GM08714 (cell line): Measurements from ENCODE around the gene LARGE2.

Experiments used
- H3K4me3 ChIP-seq: fragments of 200-500 bp; sonication (Bioruptor generic); 2 replicates; pipeline ENCODE4 v1.5.1; 2014; ENCODE audit warnings: mild to moderate bottlenecking, low read length, inconsistent platforms
- ZNF274 ChIP-seq: IDR thresholded peaks from 2 replicates; pipeline ENCODE4 v1.6.1; 2012; ENCODE audit warnings: mild to moderate bottlenecking, low read depth, low read length

The LARGE2 gene

GRCh38 chr11:45935349-45936064 is 13.1 kb downstream of the LARGE2 start:
- no peak for TF ChIP-seq ZNF274
- no peak overlapping the region for H3K4me3 ChIP-seq

DNA sequence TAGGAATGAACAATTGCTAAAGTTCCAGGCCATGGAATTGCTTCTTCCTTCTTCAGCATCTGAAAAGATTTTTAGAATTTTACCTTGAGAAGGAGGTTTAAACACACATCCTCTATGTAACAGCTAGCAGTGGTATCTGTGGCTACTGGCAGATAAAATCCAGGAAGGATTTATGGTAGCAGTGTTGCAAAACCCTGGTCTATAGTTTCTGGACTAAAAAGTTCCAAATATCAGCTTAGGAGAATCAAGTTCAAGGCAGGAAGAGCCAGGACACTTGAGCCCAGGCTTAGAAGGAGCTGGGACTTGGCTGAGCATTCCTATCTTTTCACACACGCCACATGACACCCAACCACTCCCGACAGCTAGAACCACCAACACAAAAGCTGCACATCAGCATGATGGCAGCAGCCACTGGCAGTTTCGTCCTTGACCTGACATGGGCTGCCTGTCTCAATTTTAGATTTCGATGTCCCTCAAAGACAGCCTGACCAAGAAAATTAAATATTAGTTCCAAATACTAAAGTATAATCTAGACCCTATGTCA is 14.1 kb downstream of the LARGE2 start:
- TF ChIP-seq ZNF274 = no peak
- H3K4me3 ChIP-seq = no peak overlapping the region

GRCh38 chr11:45937916-45938315 is 15.5 kb downstream of the LARGE2 start:
- TF ChIP-seq ZNF274 = no peak
- no peak overlapping the region for H3K4me3 ChIP-seq

GRCh38 chr11:45939836-45940235 is 17.4 kb downstream of the LARGE2 start:
- H3K4me3 ChIP-seq = no peak overlapping the region
- no peak for TF ChIP-seq ZNF274

DNA sequence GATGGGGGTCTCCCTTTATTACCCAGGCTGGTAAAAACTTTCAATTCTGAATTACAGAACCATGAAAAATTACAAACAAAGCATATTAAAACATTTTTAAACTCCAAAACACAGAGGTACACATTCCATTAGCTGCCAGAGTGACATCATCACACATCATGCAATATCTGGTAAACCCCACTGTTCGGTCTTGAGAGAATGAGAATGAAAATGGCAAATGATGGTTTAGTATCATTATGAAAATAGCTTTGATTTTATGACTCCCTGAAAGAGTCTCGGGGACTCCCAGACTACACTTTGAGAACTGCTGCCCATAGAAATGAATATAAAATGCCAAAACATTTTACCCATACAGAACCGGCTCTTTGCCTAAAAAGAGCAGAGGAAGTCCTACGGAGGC is 18.8 kb downstream of the LARGE2 start:
- no peak overlapping the region for H3K4me3 ChIP-seq
- no peak for TF ChIP-seq ZNF274

- no peak for TF ChIP-seq ZNF274
- H3K4me3 ChIP-seq = no peak overlapping the region
Measured at GRCh38 chr11:45942381-45942780, 19.9 kb downstream of the LARGE2 start.

DNA sequence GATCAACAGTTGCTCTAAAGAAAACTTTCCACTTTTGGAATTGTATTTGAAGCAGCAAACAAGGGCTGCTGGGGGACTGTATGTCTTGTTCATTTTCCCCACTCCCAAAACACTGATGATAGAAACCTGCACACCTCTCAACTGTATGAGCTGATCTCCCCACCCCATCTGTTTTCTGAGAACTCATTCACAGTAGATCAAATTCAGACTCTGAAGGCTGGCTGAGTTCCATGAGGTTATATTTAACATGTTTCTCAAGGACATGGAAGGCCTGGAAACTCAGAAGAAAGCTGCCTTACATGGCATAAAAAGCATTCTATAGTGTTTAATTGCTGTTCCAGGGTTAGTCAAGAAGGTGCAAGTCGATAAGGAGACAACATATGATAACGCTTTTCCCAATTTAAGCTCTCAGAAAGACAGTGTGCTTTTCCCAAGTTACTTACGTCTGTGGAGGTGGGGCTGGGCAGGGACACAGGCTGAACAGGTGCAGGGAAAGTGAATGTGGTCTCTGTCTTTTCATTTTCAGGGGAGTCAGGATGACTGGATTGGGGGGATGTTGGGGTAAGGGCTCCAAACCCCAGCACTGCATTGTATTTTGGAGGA is 23.0 kb downstream of the LARGE2 start:
- no peak overlapping the region for H3K4me3 ChIP-seq
- no peak for TF ChIP-seq ZNF274

- no peak for TF ChIP-seq ZNF274
- H3K4me3 ChIP-seq = no peak overlapping the region
Measured at GRCh38 chr11:45947885-45948284, 25.4 kb downstream of the LARGE2 start.

DNA sequence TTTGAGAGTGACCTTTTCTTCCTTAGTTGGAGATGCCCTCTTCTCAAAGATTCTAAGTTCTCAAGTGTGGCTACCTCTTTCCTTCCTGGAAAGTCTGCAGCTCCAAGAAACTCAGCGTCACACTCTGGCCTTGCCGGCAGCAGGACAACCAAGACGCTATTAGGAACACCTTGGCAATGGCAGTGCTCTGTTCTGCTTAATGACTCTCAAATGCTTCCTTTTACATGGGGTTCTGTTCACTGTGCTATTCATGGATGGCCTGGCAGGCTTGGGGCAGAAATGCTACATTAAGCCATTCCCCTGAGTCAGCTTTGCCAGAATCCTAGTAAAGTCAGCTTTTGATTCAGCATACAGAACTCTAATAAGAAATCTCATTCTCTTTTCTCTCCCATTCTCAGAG is 25.9 kb downstream of the LARGE2 start:
- no peak for TF ChIP-seq ZNF274
- H3K4me3 ChIP-seq = no peak overlapping the region

DNA sequence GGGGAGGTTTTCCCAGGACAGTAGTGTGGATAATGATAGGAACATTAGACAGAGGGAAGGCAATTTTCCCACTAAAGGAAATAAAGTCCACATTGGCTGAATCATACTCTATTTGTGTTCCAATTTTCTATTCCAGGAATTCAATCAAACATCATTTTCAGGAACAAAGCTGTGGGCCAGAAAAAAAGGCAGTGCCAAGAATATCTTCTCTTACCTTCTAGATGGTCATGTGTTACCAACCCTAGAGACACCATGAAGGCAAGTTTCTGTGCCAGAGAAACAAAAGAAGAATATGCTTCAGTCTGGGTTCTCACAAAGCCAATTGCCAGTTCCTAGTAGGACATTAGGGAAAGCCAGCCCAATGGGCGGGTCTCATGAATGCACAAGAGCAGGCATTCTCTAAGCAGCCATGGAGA is 27.5 kb downstream of the LARGE2 start:
- H3K4me3 ChIP-seq = no peak overlapping the region
- TF ChIP-seq ZNF274 = no peak

GRCh38 chr11:45959851-45960250 is 37.4 kb downstream of the LARGE2 start:
- no peak for TF ChIP-seq ZNF274
- no peak overlapping the region for H3K4me3 ChIP-seq

DNA sequence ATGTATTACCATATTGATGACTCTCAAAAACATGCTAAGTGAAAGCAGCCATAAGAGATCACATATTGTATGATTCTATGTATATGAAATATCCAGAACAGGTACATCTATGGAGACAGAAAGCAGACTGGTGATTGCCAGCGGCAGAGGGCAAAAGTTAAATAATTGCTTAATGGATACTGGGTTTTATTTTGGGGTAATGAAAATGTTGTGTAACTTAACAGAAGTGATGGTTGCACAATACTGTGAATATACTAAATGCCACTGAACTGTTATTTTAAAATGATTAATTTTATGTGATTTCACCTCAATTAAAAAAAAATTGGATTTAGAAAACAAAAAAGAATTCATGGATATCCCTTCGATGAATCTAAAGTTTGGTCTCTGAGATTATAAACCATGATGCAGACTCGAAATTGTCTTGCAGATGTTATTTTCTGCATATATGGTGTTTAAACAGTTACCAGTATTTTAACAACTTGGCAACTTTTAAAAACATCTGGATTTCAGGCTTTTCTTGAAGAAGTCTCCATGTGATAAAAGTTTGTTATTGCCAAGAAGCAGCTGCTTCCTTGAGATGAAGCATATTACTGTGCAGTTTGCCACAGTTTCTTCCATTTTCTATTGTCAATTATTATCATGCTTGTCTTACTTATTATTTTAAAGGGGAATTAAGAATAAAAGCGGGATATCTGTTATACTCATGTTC is 38.1 kb downstream of the LARGE2 start:
- H3K4me3 ChIP-seq = no peak overlapping the region
- no peak for TF ChIP-seq ZNF274

DNA sequence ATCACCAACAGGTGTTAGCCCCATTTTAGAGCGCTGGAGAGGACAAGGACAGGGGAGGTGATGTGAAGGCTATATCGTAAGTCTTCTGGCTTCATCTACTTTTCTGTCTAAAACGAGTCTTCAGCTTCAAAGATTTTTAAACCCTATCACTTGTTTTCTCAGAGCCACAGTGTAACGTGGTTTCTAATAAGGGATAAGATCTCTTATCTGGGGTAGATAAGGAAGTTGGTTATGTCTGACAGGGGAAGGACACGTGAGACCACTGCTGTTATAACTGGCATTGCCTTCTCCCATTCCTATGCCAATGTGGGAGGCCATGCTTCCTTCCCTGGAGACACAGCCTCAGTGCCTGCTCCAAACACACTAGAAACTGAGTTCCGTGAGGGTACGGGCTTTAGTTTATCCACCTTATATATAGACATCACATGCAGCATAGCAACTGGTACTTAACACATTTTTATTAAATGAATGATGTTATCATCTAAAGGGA is 39.3 kb downstream of the LARGE2 start:
- no peak overlapping the region for H3K4me3 ChIP-seq
- no peak for TF ChIP-seq ZNF274

DNA sequence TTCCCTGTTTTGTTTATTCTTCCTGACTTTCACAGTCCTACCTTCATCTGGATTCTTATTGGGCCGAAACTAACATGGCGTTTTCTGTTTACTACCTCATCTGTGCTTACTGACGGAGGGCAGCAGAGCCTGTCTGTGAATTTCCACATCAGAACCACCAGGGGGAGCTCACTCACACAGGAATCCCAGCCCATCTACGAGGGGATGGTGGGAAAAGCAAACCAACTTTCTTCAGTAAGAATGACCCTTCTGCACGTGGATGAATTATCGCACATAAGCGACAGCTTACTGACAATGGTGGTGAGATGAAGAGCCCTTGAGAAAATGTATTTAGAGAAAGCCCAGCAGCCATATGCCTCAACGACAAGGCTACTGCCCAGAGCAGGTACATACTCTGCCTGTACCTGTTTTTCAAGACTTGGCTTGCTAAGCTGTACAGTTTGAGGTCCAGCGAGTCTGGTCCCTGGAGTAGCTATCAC is 42.5 kb downstream of the LARGE2 start:
- no peak overlapping the region for H3K4me3 ChIP-seq
- TF ChIP-seq ZNF274 = no peak
